RWPE2 (cell line): ENCODE measurements around the gene UCHL3.

Experiments
- ATAC-seq: fragments of 200-7000 bp; cut with Tn5 transposase; 3 replicates; pipeline ENCODE4 v1.9.1; 2021; ENCODE audit warnings: low read depth
- DNase-seq: peaks from one replicate; pipeline ENCODE4 v3.0.0-alpha.2; 2020; ENCODE audit warnings: low spot score
- H3K27ac ChIP-seq: fragments of 450-650 bp; 2 replicates; pipeline ENCODE4 v1.5.1; 2017; ENCODE audit warnings: mild to moderate bottlenecking; ENCODE audit not compliant: poor library complexity, severe bottlenecking
- H3K27me3 ChIP-seq: fragments of 250-450 bp; sonication (Bioruptor Pico); 2 replicates; pipeline ENCODE4 v1.5.1; 2021; ENCODE audit warnings: mild to moderate bottlenecking, moderate library complexity; ENCODE audit not compliant: insufficient read depth, poor library complexity, severe bottlenecking
- H3K36me3 ChIP-seq: fragments of 250-450 bp; sonication (Bioruptor Pico); 2 replicates; pipeline ENCODE4 v1.5.1; 2020; ENCODE audit warnings: low read depth, mild to moderate bottlenecking, moderate library complexity
- H3K4me1 ChIP-seq: fragments of 250-450 bp; sonication (Bioruptor Pico); 2 replicates; pipeline ENCODE4 v1.5.1; 2021; ENCODE audit warnings: mild to moderate bottlenecking, moderate library complexity; ENCODE audit not compliant: insufficient read depth, poor library complexity, severe bottlenecking
- H3K4me3 ChIP-seq: fragments of 250-450 bp; sonication (Bioruptor Pico); 2 replicates; pipeline ENCODE4 v1.5.1; 2021; ENCODE audit warnings: mild to moderate bottlenecking, moderate library complexity; ENCODE audit not compliant: severe bottlenecking
- H3K9me3 ChIP-seq: fragments of 250-450 bp; sonication (Bioruptor Pico); 2 replicates; pipeline ENCODE4 v1.5.1; 2021; ENCODE audit warnings: mild to moderate bottlenecking, moderate library complexity; ENCODE audit not compliant: severe bottlenecking
- CTCF ChIP-seq: fragments of 450-650 bp; IDR thresholded peaks from one replicate; pipeline ENCODE4 v1.5.1; 2017; ENCODE audit warnings: mild to moderate bottlenecking, moderate library complexity; ENCODE audit not compliant: poor library complexity, severe bottlenecking

Gene UCHL3

GRCh38 chr13:75508002-75508548, 41.5 kb upstream of the UCHL3 start:
- no peak overlapping the region for H3K27ac ChIP-seq
- no peaks in the 10 kb centered on the region for H3K4me1 ChIP-seq
- ATAC-seq = no peak
- H3K27me3 ChIP-seq = no peaks in the 10 kb centered on the region
- no peak for DNase-seq
- no peaks in the 10 kb centered on the region for H3K36me3 ChIP-seq
- no peak overlapping the region for H3K4me3 ChIP-seq
- no peaks in the 10 kb centered on the region for H3K9me3 ChIP-seq
- no peak for TF ChIP-seq CTCF

GRCh38 chr13:75511051-75511625, 38.5 kb upstream of the UCHL3 start:
- H3K27me3 ChIP-seq = no peaks in the 10 kb centered on the region
- no peak for TF ChIP-seq CTCF
- DNase-seq (no peak), ATAC-seq (no peak)
- H3K4me3 ChIP-seq = no peak overlapping the region
- no peaks in the 10 kb centered on the region for H3K4me1 ChIP-seq
- no peaks in the 10 kb centered on the region for H3K9me3 ChIP-seq
- no peaks in the 10 kb centered on the region for H3K36me3 ChIP-seq
- H3K27ac ChIP-seq = no peak overlapping the region

- ATAC-seq = no peak
- Histone ChIP-seq H3K36me3 (no peaks in the 10 kb centered on the region), H3K27me3 (no peaks in the 10 kb centered on the region), H3K9me3 (no peaks in the 10 kb centered on the region), H3K4me1 (no peaks in the 10 kb centered on the region), H3K27ac (no peak overlapping the region), H3K4me3 (no peak overlapping the region)
- no peak for TF ChIP-seq CTCF
- no peak for DNase-seq
Measured at GRCh38 chr13:75512253-75512652, 37.3 kb upstream of the UCHL3 start.

GRCh38 chr13:75513271-75513670, 36.3 kb upstream of the UCHL3 start:
- ATAC-seq (no peak), DNase-seq (no peak)
- Histone ChIP-seq H3K4me1 (no peaks in the 10 kb centered on the region), H3K27ac (no peak overlapping the region), H3K4me3 (no peak overlapping the region), H3K36me3 (no peaks in the 10 kb centered on the region), H3K9me3 (no peaks in the 10 kb centered on the region), H3K27me3 (no peaks in the 10 kb centered on the region)
- no peak for TF ChIP-seq CTCF

GRCh38 chr13:75514080-75514995, 35.3 kb upstream of the UCHL3 start:
- H3K4me3 ChIP-seq = no peak overlapping the region
- no peaks in the 10 kb centered on the region for H3K27me3 ChIP-seq
- no peak for TF ChIP-seq CTCF
- ATAC-seq = no peak
- H3K4me1 ChIP-seq = no peaks in the 10 kb centered on the region
- no peaks in the 10 kb centered on the region for H3K36me3 ChIP-seq
- H3K27ac ChIP-seq = no peak overlapping the region
- no peak for DNase-seq
- no peaks in the 10 kb centered on the region for H3K9me3 ChIP-seq
